Measurements from ENCODE around the gene SSU72. TPM values are rescaled to one million over a fixed set of nuclear protein-coding genes. Genes with fewer than 3 reads are reported as not detected.

SSU72 gene
- total RNA-seq, 1 experiment from 2014 or later: 96.2 TPM

DNA sequence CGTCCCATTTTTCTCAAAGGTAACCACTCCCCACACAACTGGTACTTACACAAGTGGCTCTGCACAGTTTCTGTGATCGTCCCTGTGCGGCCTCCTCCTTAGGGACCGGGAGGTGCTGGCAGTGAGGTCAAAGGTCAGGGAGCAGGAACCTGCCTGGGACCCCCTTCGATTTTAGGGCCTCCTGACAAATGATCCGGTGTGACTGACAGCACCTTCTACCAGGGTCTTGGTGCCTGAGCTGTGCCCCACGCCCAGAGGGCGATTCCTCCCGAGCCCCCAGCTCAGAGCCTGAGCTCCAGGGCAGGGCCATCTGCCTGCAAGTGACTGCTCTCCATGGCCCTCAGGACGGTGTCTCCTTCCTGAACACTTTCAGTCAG lies 22.4 kb downstream of the SSU72 start:
- no peaks in the 10 kb centered on the region; the same call in 1 of the 2 replicates for H3K36me3 ChIP-seq (ENCODE audit: control insufficient read depth, insufficient read depth, low read length)
- no peak overlapping the region for H3K4me3 ChIP-seq (ENCODE audit: low read depth, low read length)
- DNase-seq: no peak
- BruUV-seq (replicated peaks): no TSS peak
- H3K4me1 ChIP-seq: no peaks in the 10 kb centered on the region
- Mint-ChIP-seq H3K27me3 (ENCODE audit: insufficient read depth, unreplicated experiment) (no peaks in the 10 kb centered on the region), H3K4me3 (ENCODE audit: unreplicated experiment) (no peak overlapping the region), H3K9me3 (ENCODE audit: unreplicated experiment) (no peaks in the 10 kb centered on the region), H3K27ac (ENCODE audit: unreplicated experiment) (peak overlapping the region; percentile 83), H3K4me1 (ENCODE audit: low read depth, unreplicated experiment) (no peaks in the 10 kb centered on the region), H3K36me3 (ENCODE audit: insufficient read depth, unreplicated experiment) (peaks cover 35% of the 10 kb centered on the region)
- TF ChIP-seq, protein P1, sequence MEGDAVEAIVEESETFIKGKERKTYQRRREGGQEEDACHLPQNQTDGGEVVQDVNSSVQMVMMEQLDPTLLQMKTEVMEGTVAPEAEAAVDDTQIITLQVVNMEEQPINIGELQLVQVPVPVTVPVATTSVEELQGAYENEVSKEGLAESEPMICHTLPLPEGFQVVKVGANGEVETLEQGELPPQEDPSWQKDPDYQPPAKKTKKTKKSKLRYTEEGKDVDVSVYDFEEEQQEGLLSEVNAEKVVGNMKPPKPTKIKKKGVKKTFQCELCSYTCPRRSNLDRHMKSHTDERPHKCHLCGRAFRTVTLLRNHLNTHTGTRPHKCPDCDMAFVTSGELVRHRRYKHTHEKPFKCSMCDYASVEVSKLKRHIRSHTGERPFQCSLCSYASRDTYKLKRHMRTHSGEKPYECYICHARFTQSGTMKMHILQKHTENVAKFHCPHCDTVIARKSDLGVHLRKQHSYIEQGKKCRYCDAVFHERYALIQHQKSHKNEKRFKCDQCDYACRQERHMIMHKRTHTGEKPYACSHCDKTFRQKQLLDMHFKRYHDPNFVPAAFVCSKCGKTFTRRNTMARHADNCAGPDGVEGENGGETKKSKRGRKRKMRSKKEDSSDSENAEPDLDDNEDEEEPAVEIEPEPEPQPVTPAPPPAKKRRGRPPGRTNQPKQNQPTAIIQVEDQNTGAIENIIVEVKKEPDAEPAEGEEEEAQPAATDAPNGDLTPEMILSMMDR (IDR thresholded peaks at IDR 0.05; ENCODE audit: insufficient read depth in 1 of 2, low read depth in 1 of 2, low read length in 1 of 2, severe bottlenecking in 1 of 2, unreplicated experiment in 1 of 2): no peak
- ChIA-PET POLR2A (no interaction called here), CTCF (no interaction called here)
- H3K27me3 ChIP-seq (replicated peaks; ENCODE audit: control insufficient read depth, insufficient read depth, low read length): no peaks in the 10 kb centered on the region
- no peaks in the 10 kb centered on the region for H3K9me3 ChIP-seq
- intact Hi-C loops (cut with micrococcal nuclease; ENCODE audit: unreplicated experiment): no loop called here

DNA sequence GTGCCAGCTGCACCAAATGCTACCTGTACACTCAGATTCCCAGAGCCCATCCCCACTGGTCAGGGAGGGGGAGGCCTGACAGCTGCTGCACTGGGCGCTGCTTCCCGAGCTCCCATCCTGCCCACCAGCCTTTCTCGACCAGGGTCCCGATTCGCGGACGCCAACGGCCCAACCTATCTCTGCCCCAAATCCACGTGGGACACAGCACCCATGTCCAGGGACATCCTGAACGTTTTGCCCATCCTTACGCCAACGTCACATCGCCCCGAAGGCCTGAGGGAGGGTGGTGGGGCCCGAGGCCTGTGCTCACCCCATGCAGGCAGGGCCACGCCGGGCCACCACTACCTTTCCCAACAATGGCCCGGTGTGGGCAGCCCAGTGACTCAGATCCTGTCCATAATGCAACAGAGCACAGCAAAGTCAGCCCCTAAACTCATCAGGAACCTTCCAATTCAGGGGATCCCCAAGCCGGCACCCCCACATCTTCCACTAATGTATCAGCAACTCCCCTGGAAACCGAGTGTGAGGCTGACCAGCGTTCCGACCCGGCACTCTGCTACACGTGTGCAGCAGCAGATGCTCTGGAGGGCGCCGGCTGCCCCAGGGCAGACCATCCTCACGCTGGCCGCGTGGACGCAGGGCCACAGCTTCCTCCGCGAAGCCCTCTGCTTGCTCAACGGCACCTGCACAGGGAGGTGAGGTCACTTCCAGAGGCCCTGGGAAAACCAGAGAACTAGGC lies 23.0 kb downstream of the SSU72 start:
- CTCF ChIA-PET: no interaction called here
- DNase-seq: no peak

DNA sequence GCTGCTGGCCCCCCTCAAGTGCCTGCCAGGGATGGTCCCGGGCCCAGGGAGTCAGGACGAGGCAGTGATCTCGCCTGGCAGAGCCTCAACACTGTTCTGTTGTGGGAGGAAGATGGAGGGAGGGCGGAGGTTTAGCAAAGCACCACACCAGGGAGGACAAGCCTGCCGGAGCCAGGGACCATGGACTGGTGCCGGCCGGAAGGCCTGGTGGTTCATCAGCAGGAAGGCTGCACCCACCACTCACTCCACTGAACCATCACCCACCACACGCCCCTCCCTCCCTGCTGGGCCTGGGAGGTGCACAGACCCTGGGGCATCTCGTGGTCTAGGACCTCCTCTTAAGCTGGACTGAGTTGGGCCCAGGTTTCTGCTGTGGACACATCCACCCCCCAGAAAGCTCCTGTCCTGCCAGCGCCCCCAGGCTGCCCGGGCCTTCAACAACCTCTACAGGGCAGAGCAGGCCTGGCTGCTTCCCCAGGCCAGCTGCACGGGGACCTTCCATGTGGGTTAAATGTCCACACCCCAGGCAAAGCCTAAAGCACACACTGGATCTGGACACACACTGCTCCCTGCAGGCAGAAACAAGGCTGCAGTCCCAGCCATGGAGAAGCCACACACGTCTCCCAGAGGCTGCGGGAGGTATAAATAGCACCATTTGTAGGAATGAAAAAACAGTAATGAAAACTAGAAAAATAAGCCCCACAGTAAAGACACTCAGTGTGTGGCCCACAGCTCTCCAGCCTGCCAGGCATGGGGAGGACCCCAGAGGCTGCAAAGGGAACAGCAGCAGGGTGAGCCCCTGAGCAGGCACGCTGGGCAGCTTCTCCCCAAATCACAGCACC lies 23.9 kb downstream of the SSU72 start:
- BruUV-seq (replicated peaks): no TSS peak
- POLR2A ChIA-PET: no interaction called here

More for the DNA sequence above, 23.0 kb downstream of the SSU72 start:
- H3K27me3 Mint-ChIP-seq (ENCODE audit: insufficient read depth, unreplicated experiment): no peaks in the 10 kb centered on the region
- intact Hi-C loops (cut with micrococcal nuclease; ENCODE audit: unreplicated experiment): no loop called here
- H3K36me3 ChIP-seq (ENCODE audit: control insufficient read depth, insufficient read depth, low read length): no peaks in the 10 kb centered on the region; the same call in 1 of the 2 replicates
- no peaks in the 10 kb centered on the region for H3K4me1 Mint-ChIP-seq (ENCODE audit: low read depth, unreplicated experiment)
- TF ChIP-seq, protein P1 (IDR thresholded peaks at IDR 0.05; ENCODE audit: insufficient read depth in 1 of 2, low read depth in 1 of 2, low read length in 1 of 2, severe bottlenecking in 1 of 2, unreplicated experiment in 1 of 2): no peak
- no peak overlapping the region for H3K4me3 Mint-ChIP-seq (ENCODE audit: unreplicated experiment)
- H3K4me3 ChIP-seq (ENCODE audit: low read depth, low read length): no peak overlapping the region
- peak overlapping the region; percentile 83 for H3K27ac Mint-ChIP-seq (ENCODE audit: unreplicated experiment)
- BruUV-seq (replicated peaks): no TSS peak
- no peaks in the 10 kb centered on the region for H3K9me3 Mint-ChIP-seq (ENCODE audit: unreplicated experiment)
- no peaks in the 10 kb centered on the region for H3K4me1 ChIP-seq
- POLR2A ChIA-PET: no interaction called here
- H3K36me3 Mint-ChIP-seq (ENCODE audit: insufficient read depth, unreplicated experiment): peaks cover 35% of the 10 kb centered on the region
- no peaks in the 10 kb centered on the region for H3K9me3 ChIP-seq
- no peaks in the 10 kb centered on the region for H3K27me3 ChIP-seq (replicated peaks; ENCODE audit: control insufficient read depth, insufficient read depth, low read length)

More for the DNA sequence above, 23.9 kb downstream of the SSU72 start:
- CTCF ChIA-PET: no interaction called here
- no peaks in the 10 kb centered on the region for H3K9me3 ChIP-seq
- Mint-ChIP-seq H3K9me3 (ENCODE audit: unreplicated experiment) (no peaks in the 10 kb centered on the region), H3K36me3 (ENCODE audit: insufficient read depth, unreplicated experiment) (peaks cover 35% of the 10 kb centered on the region), H3K27ac (ENCODE audit: unreplicated experiment) (no peak overlapping the region), H3K27me3 (ENCODE audit: insufficient read depth, unreplicated experiment) (no peaks in the 10 kb centered on the region), H3K4me1 (ENCODE audit: low read depth, unreplicated experiment) (no peaks in the 10 kb centered on the region), H3K4me3 (ENCODE audit: unreplicated experiment) (no peak overlapping the region)
- no peaks in the 10 kb centered on the region; the same call in 1 of the 2 replicates for H3K36me3 ChIP-seq (ENCODE audit: control insufficient read depth, insufficient read depth, low read length)
- TF ChIP-seq, protein P1 (IDR thresholded peaks at IDR 0.05; ENCODE audit: insufficient read depth in 1 of 2, low read depth in 1 of 2, low read length in 1 of 2, severe bottlenecking in 1 of 2, unreplicated experiment in 1 of 2): no peak
- peak in 1 of 2 experiments; percentile 37 for DNase-seq
- intact Hi-C loops (cut with micrococcal nuclease; ENCODE audit: unreplicated experiment): no loop called here
- no peak overlapping the region for H3K4me3 ChIP-seq (ENCODE audit: low read depth, low read length)
- no peaks in the 10 kb centered on the region for H3K4me1 ChIP-seq
- H3K27me3 ChIP-seq (replicated peaks; ENCODE audit: control insufficient read depth, insufficient read depth, low read length): no peaks in the 10 kb centered on the region

Data from Caco-2 (cell line).